ENCODE measurements around the gene ALG14. TPM values are rescaled to one million over a fixed set of nuclear protein-coding genes. Genes with fewer than 3 reads are reported as not detected.

ALG14 gene
- total RNA-seq, 2 experiments from 2014 or later: 2.6 to 2.8 TPM

- Mint-ChIP-seq H3K36me3 (peaks cover 2% of the 10 kb centered on the region), H3K27ac (no peak overlapping the region), H3K4me3 (no peak overlapping the region), H3K4me1 (peaks cover 9% of the 10 kb centered on the region), H3K9me3 (ENCODE audit: low read depth) (no peaks in the 10 kb centered on the region), H3K27me3 (peaks cover 51% of the 10 kb centered on the region)
- no peak for ATAC-seq
- no peak for DNase-seq
- CTCF ChIA-PET: no interaction called here
Observed at GRCh38 chr1:94925004-94925403, 147.7 kb downstream of the ALG14 start.

Other genes with a start within 250 kb of the ALG14 start
- gene CNN3, start 145.8 kb downstream of the ALG14 start, total RNA-seq: 1 to 10 TPM; 3.5 to 4.6 TPM
- gene TLCD4, start 44.4 kb upstream of the ALG14 start, total RNA-seq: not detected
- 10 to 100 TPM; 11.7 to 13.8 TPM for gene RWDD3, start 161.3 kb upstream of the ALG14 start, total RNA-seq

All from activated CD8-positive, alpha-beta memory T cell treated with anti-CD3 and anti-CD28 coated beads, Interleukin-2, amount 10 ng/mL, durations not matched to agents 7 days and 5 days (primary cell).